ENCODE results near the gene SLC16A1.
A peak's percentile ranks its signal among the peaks of the same experiment; 100 is the strongest.
"Not testable (repeated sequence)": the region's sequence is repeated elsewhere in the genome, so short reads cannot be mapped to it uniquely, and the experiment has no call there.

Gene SLC16A1, protein sequence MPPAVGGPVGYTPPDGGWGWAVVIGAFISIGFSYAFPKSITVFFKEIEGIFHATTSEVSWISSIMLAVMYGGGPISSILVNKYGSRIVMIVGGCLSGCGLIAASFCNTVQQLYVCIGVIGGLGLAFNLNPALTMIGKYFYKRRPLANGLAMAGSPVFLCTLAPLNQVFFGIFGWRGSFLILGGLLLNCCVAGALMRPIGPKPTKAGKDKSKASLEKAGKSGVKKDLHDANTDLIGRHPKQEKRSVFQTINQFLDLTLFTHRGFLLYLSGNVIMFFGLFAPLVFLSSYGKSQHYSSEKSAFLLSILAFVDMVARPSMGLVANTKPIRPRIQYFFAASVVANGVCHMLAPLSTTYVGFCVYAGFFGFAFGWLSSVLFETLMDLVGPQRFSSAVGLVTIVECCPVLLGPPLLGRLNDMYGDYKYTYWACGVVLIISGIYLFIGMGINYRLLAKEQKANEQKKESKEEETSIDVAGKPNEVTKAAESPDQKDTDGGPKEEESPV

GRCh38 chr1:112955773-112956543 is at the start of gene SLC16A1:
Gene SLC16A1, minus strand, starts transcription at chr1:112956196. Its CDS starts 26,888 bp downstream, at chr1:112929308.
- DNase-seq (ENCODE audit: low spot score), result peak; percentile 93

DNA sequence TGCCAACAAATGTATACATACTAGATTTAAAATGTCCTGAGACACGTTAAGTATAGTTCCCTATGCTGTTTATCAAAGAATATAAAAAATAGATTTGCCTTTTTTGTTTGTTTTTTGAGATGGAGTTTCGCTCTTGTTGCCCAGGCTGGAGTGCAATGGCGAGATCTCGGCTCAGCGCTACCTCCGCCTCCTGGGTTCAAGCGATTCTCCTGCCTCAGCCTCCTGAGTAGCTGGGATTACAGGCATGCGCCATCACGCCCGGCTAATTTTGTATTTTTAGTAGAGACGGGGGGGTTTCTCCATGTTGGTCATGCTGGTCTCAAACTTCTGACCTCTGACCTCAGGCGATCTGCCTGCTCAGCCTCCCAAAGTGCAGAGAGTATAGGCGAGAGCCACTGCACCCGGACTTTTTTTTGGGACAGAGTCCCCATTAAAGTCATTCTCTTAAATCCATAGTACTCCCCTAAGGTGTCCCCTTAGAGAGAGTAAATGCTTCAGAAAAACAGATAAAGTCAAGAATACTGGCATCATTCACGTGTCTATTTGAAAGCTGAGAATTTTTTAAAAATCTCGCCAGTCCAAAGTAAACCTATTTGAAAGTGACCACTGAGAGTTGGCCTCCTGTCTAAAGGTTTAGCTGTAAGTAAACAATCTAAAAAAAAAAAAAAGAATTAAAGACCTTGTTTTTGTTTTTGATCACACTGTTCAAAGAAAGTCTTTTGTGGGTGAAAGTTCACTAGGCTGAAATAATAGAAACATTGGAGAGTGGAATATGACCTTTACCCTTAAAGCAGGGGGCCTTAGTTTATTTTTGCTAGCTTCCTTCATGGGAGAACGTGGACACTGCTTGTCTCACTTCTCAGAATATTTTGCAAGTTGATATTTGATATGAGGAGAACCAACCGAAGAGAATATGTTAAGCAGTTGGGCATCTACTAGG is 48.0 kb upstream of the SLC16A1 start:
- DNase-seq (ENCODE audit: low spot score), result no peak

DNA sequence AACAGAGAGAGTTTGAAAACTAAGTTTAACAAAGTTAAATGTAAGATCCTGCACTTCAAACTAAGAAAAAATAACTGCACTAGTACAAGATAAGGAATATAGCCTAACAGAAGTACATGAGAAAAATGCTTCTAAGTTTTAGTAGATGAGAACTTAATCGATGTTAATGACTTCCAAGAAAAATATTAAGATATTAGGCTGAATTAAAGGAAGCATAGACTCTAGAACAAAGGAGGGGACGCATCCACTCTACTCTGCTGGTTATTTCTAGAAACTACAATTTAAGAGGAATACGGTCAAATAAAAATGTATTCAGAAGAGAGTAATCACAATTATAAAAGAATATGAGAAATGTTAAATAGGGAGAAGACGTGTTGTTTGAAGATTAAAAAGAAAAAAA is 46.3 kb upstream of the SLC16A1 start:
- no peak for DNase-seq (ENCODE audit: low spot score)

GRCh38 chr1:112998592-112999235 is 42.7 kb upstream of the SLC16A1 start:
- DNase-seq (ENCODE audit: low spot score), result no peak

GRCh38 chr1:112997781-112998180 is 41.8 kb upstream of the SLC16A1 start:
- DNase-seq (ENCODE audit: low spot score), result no peak

- DNase-seq (ENCODE audit: low spot score), result no peak
Observed at GRCh38 chr1:112995890-112996289, 39.9 kb upstream of the SLC16A1 start.

DNA sequence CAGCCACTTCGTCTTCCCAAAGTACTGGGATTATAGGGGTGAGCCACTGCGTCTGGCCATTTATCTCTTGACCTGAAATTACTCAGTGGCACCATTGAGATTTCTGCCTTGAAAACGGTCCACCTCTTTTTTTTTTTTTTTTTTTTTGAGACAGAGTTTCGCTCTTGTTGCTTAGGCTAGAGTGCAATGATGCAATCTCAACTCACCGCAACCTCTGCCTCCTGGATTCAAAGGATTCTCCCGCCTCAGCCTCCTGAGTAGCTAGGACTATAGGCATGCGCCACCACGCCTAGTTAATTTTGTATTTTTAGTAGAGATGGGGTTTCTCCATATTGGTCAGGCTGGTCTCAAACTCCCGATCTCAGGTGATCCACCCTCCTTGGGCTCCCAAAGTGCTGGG is 39.0 kb upstream of the SLC16A1 start:
- DNase-seq (ENCODE audit: low spot score), result not testable (repeated sequence)

DNA sequence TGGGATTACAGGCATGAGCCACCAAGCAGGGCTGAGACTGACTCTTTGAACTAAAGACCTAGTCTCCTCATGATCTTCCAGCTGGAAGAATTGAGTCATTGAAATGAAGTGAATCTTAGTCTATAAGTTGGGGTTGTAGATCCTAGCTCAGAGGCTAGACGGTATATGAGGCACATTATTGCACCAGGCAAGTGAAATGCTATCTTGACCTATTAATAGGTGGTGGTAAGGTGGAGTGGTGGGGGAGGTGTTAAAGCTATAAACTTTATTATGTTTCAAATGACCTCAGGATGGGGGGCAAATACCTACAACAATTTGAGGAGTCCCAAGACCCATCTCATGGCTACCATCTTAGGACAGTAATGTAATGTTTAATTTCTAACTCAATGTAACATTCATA is 36.8 kb upstream of the SLC16A1 start:
- no peak for DNase-seq (ENCODE audit: low spot score)

- DNase-seq (ENCODE audit: low spot score), result no peak
Observed at GRCh38 chr1:112991402-112992120, 35.6 kb upstream of the SLC16A1 start.

- DNase-seq (ENCODE audit: low spot score), result no peak
Observed at GRCh38 chr1:112990271-112990670, 34.3 kb upstream of the SLC16A1 start.

GRCh38 chr1:112988367-112988766 is 32.4 kb upstream of the SLC16A1 start:
- DNase-seq (ENCODE audit: low spot score), result no peak

- DNase-seq (ENCODE audit: low spot score), result no peak
Observed at GRCh38 chr1:112985123-112985522, 29.1 kb upstream of the SLC16A1 start.

DNA sequence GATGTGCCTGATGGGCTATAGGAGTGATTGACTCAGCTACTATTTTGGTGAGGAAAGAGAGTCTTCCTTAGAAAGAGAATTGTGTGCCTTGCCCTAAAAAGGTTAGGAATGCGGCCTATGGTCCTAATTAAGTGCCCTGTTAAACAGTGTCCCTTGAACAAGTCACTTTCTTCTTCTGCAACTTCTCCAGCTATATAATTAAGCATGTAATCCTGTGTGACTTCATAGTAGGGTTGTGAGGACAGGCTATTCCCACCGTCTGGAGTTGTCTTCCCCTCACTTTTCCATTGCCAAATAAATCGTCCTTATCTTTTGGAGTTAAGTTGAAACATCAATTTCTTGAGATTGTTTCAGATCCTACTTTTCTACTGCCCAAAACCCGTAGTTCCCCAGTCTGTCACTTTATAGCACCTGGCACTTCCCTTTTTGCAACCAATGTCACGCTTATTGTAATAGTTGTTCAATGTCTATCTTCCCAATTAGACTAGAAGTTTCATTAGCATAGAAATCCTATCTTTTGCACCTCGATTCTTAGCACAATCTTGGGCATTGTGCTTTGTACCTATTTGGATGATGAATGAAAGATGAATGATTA is 27.6 kb upstream of the SLC16A1 start:
- DNase-seq (ENCODE audit: low spot score), result no peak

DNA sequence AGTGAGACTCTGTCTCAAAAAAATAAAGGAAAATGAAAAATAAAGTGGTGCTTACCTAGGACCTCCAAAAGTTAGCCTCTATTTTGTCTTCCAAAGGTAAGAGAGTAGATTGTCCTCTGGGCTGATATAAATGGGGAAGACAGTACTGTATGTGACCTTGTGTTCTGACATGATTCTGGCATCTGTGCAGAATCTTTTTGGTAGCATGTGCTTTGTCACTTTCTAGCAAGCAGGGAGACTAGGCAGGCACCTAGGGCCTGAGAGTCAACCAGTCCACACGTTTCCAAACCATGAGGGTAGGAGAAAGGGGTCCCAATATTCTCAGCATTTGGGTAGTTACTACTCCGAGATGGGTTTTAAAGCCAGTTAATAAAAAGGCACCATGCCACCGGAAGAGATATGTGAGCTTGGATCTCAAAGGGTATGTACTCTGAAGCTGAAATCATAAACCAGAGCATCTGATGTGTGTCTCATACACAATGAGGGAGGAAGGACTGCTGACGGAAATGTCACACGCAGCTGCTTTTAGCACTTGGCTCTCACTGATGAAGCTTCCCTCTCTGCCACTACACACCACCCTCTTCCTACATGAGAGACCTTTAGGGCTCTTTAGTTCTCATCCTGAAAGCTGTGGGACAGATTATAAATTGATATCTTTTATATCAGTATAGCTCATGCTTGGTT is 27.0 kb upstream of the SLC16A1 start:
- DNase-seq (ENCODE audit: low spot score), result no peak

- no peak for DNase-seq (ENCODE audit: low spot score)
Observed at GRCh38 chr1:112982328-112982727, 26.3 kb upstream of the SLC16A1 start.

- DNase-seq (ENCODE audit: low spot score), result not testable (repeated sequence)
Observed at GRCh38 chr1:112981834-112982233, 25.8 kb upstream of the SLC16A1 start.

DNA sequence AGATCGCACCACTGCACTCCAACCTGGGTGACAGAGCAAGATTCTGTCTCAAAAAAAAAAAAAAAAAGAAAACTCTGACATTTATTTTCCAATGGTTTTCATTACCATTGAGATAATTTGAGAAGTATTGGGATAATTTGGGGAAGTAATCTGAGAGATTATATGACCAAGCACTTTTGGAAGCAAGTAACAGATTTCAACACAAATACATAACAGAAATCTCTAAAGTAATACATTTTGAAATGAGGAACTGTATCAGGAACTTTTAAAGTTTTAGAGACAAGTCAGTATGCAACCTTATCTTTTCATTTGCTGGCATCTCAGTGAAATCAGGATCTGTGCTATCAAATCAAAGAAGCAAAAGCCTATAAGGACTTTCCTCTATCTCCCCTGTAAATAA is 25.4 kb upstream of the SLC16A1 start:
- no peak for DNase-seq (ENCODE audit: low spot score)

DNA sequence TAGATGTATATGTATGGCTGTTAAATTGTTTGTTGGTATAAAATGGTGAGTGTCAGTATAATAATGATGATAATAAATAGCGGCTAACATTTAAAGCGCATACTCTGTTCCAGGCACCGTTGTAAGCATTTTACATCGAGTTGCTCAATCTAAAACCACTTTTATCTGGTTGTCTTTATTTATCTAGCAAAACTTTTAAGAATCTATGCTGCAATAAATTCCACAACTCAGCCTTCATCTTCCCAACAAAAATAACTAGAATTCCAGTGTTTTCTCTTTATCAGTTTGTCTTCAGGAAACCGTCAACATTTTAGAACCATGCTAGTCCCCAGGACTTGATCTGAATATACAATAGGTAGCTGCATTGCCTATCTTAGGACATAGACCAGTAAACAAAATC is 19.3 kb upstream of the SLC16A1 start:
- DNase-seq (ENCODE audit: low spot score), result no peak

DNA sequence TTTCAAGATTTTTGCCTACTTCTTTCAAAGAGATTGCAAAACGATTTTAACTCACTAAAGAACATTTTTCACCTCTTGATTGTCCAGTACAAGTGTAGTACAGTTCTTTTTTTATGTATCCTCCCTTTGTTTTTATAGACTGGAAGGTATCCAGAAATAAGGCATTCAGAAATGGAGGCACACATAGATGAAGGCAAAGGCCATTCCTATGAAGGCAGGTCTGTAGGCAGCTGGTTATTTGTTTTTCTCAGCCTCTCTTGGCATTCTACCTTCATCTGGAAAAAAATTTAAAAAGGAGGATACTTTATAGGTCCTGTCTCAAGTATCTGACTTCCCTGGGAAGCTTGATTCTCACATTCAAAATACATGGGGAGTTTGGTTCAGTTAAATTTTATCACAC is 18.6 kb upstream of the SLC16A1 start:
- DNase-seq (ENCODE audit: low spot score), result no peak

DNA sequence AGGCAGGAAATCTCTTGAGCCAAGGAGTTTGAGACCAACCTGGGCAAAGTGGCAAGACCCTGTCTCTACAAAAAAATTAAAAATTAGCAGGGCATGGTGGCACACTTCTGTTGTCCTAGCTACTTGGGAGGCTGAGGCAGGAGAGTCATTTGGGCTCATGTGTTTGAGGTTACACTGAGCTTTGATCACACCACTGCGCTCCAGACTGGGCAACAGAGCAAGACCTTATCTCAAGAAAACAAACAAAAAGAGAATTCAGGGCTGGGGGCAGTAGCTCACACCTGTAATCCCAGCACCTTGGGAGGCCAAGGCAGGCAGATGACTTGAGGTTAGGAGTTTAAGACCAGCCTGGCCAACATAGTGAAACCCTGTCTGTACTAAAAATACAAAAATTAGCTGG is 17.8 kb upstream of the SLC16A1 start:
- DNase-seq (ENCODE audit: low spot score), result no peak

All from ecto neural progenitor cell (in vitro differentiated cells).